A549 treated with DMSO at 1 μM for 4 hours (cell line): ENCODE measurements around the gene CASQ2. TPM values are rescaled to one million over a fixed set of nuclear protein-coding genes. Genes with fewer than 3 reads are reported as not detected.

Experiments used
- total RNA-seq: library from RNA; stranded (reverse); fragments of 200-300 nt; extraction: Qiagen RNA extraction; gene quantifications from 5 replicates; pipeline ENCODE4 v1.2.3, GENCODE V29; 2022; ENCODE audit warnings: low read depth

CASQ2 gene
- total RNA-seq: not detected in 5 replicates

GRCh38 chr1:115768549-115768948 lies at the start of gene CASQ2:
Gene CASQ2, minus strand, starts transcription at chr1:115768714. Its CDS starts 173 bp downstream, at chr1:115768541.

Other genes with a start within 250 kb of the CASQ2 start
- 18.5 to 25.6 TPM (median 22.7 TPM) in 5 replicates for gene VANGL1, start 126.7 kb downstream of the CASQ2 start, total RNA-seq
- gene NHLH2, start 72.4 kb upstream of the CASQ2 start, total RNA-seq: 0.03 TPM in 1 of 5 replicates, not detected in the others
- gene SLC22A15, start 207.8 kb upstream of the CASQ2 start, total RNA-seq: 0.50 to 1.1 TPM (median 0.52 TPM) in 5 replicates